K562 (cell line): ENCODE measurements around the gene NPTXR. TPM values are rescaled to one million over a fixed set of nuclear protein-coding genes. Genes with fewer than 3 reads are reported as not detected.
A peak's percentile ranks its signal among the peaks of the same experiment; 100 is the strongest.

Experiments
- BMI1 ChIP-seq: fragments of 150-350 bp; IDR thresholded peaks from 2 replicates; pipeline ENCODE4 v1.6.1; 2014; ENCODE audit warnings: low read length
- BRCA1 ChIP-seq, 2 experiments: fragments of 450-650 bp in 1 of 2; sonication (generic) in 1 of 2; formaldehyde crosslinking in 1 of 2; IDR thresholded peaks; 2 replicates each; pipeline versions ENCODE4 v1.5.0 to v1.6.1; 2017 to 2020; ENCODE audit warnings: mild to moderate bottlenecking in 1 of 2, missing genetic modification reagents in 1 of 2
- CBFA2T3 ChIP-seq: fragments of 450-650 bp; IDR thresholded peaks from 2 replicates; pipeline ENCODE4 v1.6.1; 2017
- CCNT2 ChIP-seq: IDR thresholded peaks from 2 replicates; pipeline ENCODE4 v1.6.1; 2011; ENCODE audit warnings: borderline replicate concordance, low read depth, mild to moderate bottlenecking, moderate library complexity, mixed read lengths, low read length; ENCODE audit not compliant: insufficient read length; ENCODE audit errors: extremely low read depth
- CHD2 ChIP-seq: IDR thresholded peaks from 2 replicates; pipeline ENCODE4 v1.6.1; 2011; ENCODE audit warnings: low read depth, low read length
- CXXC5 ChIP-seq: fragments of 250-450 bp; sonication (Bioruptor Pico); IDR thresholded peaks from 2 replicates; pipeline ENCODE4 v1.8.0; 2022; ENCODE audit warnings: inconsistent platforms, mild to moderate bottlenecking, moderate library complexity
- PCBP1 ChIP-seq: fragments of 200-400 bp; formaldehyde crosslinking; IDR thresholded peaks from 2 replicates; pipeline ENCODE4 v1.6.1; 2018; ENCODE audit warnings: mild to moderate bottlenecking, low read depth, low read length; ENCODE audit not compliant: poor library complexity, severe bottlenecking
- SIN3B ChIP-seq: fragments of 450-650 bp; IDR thresholded peaks from 2 replicates; pipeline ENCODE4 v1.6.1; 2017; ENCODE audit warnings: low read depth, mild to moderate bottlenecking, moderate library complexity
- TAF1 ChIP-seq: IDR thresholded peaks from 2 replicates; pipeline ENCODE4 v1.6.1; 2011; ENCODE audit warnings: mild to moderate bottlenecking, low read length, moderate library complexity; ENCODE audit not compliant: insufficient read depth, control insufficient read depth, severe bottlenecking; ENCODE audit errors: extremely low read depth
- TCF7L2 ChIP-seq: fragments of 150-350 bp; IDR thresholded peaks from 2 replicates; pipeline ENCODE4 v1.6.1; 2016; ENCODE audit warnings: low read depth, mild to moderate bottlenecking, low read length, moderate library complexity
- U2AF1 ChIP-seq: fragments of 200-400 bp; formaldehyde crosslinking; optimal IDR thresholded peaks from 2 replicates; pipeline ENCODE3; 2017; ENCODE audit warnings: mild to moderate bottlenecking, low read depth, low read length, moderate library complexity
- ZNF165 ChIP-seq: fragments of 250-450 bp; sonication (Bioruptor Pico); IDR thresholded peaks from 2 replicates; pipeline ENCODE4 v1.4.0; 2020; ENCODE audit warnings: borderline replicate concordance
- ZNF217 ChIP-seq: sonication (generic); formaldehyde crosslinking; IDR thresholded peaks from 2 replicates; pipeline ENCODE4 v1.8.0; 2022; ENCODE audit warnings: mild to moderate bottlenecking, missing genetic modification reagents
- ZNF24 ChIP-seq: fragments of 450-650 bp; IDR thresholded peaks from 2 replicates; pipeline ENCODE4 v1.6.1; 2016
- polyA plus RNA-seq, 8 experiments: library from polyadenylated mRNA; depleted of rRNA in 4 of 8; stranded (reverse) in 5 of 8; unstranded in 3 of 8; fragments of >200 nt; fragmentation: Nextera tagmentation in 2 of 8; fragmentation: Illumina TruSeq in 1 of 8; extraction: Ambion mirVana in 2 of 8; extraction: Trizol in 1 of 8; gene quantifications; 2 replicates each; pipeline versions ENCODE4 v1.2.1 to v1.2.3, GENCODE V29; 2011 to 2014; ENCODE audit warnings: inconsistent platforms in 1 of 8, missing spikeins in 1 of 8
- total RNA-seq, 7 experiments: library from RNA; depleted of rRNA in 6 of 7; stranded (reverse); fragments of >200 nt in 6 of 7; fragmentation: Illumina TruSeq in 2 of 7; extraction: Trizol in 2 of 7; gene quantifications; 2 replicates each; pipeline versions ENCODE4 v1.2.1 to v1.2.3, GENCODE V29; 2011 to 2021; ENCODE audit warnings: low replicate concordance in 1 of 7
- TF ChIP-seq, protein P1 (sequence below): fragments of 200-800 bp; sonication (Bioruptor generic); IDR thresholded peaks from 2 replicates; pipeline ENCODE4 v1.6.1; 2017; ENCODE audit warnings: missing genetic modification characterization, missing compliant biosample characterization
- TF ChIP-seq, protein P2 (sequence below): fragments of 250-450 bp; sonication (Bioruptor Pico); IDR thresholded peaks from 2 replicates; pipeline ENCODE4 v1.4.0; 2020; ENCODE audit warnings: borderline replicate concordance
- TF ChIP-seq, protein P3 (sequence below): fragments of 250-450 bp; sonication (Bioruptor Pico); IDR thresholded peaks from 2 replicates; pipeline ENCODE4 v1.5.1; 2021; ENCODE audit warnings: mild to moderate bottlenecking
- TF ChIP-seq, protein P4 (sequence below): fragments of 250-450 bp; sonication (Bioruptor Pico); IDR thresholded peaks from 2 replicates; pipeline ENCODE4 v1.4.0; 2020; ENCODE audit warnings: mild to moderate bottlenecking, moderate library complexity, borderline replicate concordance
- TF ChIP-seq, protein P5 (sequence below): fragments of 250-450 bp; sonication (Bioruptor Pico); IDR thresholded peaks from 2 replicates; pipeline ENCODE4 v1.4.0; 2020

Gene NPTXR
- total and polyA plus RNA-seq, 9 of the 15 experiments (the other 6 are each of a cell fraction or from before 2014, with no cell fraction given) = 0.01 to 3.1 (median 1.1) TPM

DNA sequence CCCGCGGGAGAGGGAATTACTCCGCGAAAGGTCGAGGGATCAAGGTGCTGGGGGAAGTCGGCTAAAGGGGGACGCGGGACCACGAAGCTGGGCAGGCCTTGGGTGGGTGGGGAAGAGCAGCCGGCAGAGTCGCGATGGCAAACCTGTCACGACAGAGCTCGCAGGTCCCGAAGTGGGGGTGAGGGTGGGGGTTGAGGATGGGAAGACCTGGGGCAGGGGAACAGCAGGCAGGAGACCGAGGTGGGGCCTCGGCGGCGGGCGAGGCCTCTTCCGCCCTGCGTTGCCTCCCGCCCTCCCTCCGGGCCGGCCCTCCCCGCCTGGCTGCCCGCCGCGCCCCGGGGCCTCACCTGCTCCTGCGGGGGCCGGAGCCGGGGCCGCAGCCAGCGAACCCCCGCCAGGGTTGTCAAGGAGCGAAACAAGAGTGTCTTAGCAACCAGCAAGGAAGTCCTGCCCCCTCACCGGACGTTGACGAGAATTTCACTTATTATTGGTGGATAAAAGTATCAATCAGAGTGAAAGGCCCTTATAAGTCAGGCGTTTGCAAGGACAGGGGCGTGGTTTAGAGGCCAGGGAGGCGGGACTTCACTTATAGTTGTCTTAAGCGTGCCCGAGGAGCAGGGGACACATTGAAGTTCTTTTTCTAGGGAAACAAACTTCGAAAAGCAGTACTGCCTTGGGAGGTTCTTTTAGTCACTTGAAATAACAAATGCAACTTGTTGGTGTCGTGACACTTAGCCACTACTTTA lies 49.9 kb downstream of the NPTXR start, which contains the start of gene DNAL4 (continued):
- no peak for TF ChIP-seq CBFA2T3
- no peak for TF ChIP-seq ZNF217
- no peak for TF ChIP-seq TCF7L2
- TF ChIP-seq, protein P1, sequence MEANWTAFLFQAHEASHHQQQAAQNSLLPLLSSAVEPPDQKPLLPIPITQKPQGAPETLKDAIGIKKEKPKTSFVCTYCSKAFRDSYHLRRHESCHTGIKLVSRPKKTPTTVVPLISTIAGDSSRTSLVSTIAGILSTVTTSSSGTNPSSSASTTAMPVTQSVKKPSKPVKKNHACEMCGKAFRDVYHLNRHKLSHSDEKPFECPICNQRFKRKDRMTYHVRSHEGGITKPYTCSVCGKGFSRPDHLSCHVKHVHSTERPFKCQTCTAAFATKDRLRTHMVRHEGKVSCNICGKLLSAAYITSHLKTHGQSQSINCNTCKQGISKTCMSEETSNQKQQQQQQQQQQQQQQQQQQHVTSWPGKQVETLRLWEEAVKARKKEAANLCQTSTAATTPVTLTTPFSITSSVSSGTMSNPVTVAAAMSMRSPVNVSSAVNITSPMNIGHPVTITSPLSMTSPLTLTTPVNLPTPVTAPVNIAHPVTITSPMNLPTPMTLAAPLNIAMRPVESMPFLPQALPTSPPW (CRISPR knock-in tag) = peak; percentile 74
- peak; percentile 47 for TF ChIP-seq PCBP1
- TF ChIP-seq SIN3B = peak; percentile 20; the same call in 1 of the 2 replicates
- TF ChIP-seq CCNT2 = peak; percentile 56
- no peak for TF ChIP-seq TAF1
- no peak for TF ChIP-seq ZNF165 (CRISPR knock-in tag)
- peak; percentile 61; the same call in 1 of the 2 replicates for TF ChIP-seq BMI1
- TF ChIP-seq, protein P2, sequence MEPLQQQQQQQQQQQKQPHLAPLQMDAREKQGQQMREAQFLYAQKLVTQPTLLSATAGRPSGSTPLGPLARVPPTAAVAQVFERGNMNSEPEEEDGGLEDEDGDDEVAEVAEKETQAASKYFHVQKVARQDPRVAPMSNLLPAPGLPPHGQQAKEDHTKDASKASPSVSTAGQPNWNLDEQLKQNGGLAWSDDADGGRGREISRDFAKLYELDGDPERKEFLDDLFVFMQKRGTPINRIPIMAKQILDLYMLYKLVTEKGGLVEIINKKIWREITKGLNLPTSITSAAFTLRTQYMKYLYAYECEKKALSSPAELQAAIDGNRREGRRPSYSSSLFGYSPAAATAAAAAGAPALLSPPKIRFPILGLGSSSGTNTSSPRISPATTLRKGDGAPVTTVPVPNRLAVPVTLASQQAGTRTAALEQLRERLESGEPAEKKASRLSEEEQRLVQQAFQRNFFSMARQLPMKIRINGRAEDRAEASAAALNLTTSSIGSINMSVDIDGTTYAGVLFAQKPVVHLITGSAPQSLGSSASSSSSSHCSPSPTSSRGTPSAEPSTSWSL (CRISPR knock-in tag) = no peak
- TF ChIP-seq U2AF1 = no peak
- TF ChIP-seq CHD2 = peak; percentile 53; the same call in 1 of the 2 replicates
- TF ChIP-seq, protein P3, sequence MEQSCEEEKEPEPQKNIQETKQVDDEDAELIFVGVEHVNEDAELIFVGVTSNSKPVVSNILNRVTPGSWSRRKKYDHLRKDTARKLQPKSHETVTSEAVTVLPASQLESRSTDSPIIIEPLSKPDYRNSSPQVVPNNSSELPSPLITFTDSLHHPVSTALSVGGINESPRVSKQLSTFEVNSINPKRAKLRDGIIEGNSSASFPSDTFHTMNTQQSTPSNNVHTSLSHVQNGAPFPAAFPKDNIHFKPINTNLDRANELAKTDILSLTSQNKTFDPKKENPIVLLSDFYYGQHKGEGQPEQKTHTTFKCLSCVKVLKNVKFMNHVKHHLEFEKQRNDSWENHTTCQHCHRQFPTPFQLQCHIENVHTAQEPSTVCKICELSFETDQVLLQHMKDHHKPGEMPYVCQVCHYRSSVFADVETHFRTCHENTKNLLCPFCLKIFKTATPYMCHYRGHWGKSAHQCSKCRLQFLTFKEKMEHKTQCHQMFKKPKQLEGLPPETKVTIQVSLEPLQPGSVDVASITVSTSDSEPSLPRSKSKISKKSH = no peak
- 0 out of 2 replicates have a peak, but pooled peaks have one; percentile 36 for TF ChIP-seq CXXC5 (CRISPR knock-in tag)
- TF ChIP-seq, protein P4, sequence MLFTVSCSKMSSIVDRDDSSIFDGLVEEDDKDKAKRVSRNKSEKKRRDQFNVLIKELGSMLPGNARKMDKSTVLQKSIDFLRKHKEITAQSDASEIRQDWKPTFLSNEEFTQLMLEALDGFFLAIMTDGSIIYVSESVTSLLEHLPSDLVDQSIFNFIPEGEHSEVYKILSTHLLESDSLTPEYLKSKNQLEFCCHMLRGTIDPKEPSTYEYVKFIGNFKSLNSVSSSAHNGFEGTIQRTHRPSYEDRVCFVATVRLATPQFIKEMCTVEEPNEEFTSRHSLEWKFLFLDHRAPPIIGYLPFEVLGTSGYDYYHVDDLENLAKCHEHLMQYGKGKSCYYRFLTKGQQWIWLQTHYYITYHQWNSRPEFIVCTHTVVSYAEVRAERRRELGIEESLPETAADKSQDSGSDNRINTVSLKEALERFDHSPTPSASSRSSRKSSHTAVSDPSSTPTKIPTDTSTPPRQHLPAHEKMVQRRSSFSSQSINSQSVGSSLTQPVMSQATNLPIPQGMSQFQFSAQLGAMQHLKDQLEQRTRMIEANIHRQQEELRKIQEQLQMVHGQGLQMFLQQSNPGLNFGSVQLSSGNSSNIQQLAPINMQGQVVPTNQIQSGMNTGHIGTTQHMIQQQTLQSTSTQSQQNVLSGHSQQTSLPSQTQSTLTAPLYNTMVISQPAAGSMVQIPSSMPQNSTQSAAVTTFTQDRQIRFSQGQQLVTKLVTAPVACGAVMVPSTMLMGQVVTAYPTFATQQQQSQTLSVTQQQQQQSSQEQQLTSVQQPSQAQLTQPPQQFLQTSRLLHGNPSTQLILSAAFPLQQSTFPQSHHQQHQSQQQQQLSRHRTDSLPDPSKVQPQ = no peak
- no peak for TF ChIP-seq ZNF24
- TF ChIP-seq, protein P5, sequence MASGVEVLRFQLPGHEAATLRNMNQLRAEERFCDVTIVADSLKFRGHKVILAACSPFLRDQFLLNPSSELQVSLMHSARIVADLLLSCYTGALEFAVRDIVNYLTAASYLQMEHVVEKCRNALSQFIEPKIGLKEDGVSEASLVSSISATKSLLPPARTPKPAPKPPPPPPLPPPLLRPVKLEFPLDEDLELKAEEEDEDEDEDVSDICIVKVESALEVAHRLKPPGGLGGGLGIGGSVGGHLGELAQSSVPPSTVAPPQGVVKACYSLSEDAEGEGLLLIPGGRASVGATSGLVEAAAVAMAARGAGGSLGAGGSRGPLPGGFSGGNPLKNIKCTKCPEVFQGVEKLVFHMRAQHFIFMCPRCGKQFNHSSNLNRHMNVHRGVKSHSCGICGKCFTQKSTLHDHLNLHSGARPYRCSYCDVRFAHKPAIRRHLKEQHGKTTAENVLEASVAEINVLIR = no peak
- no peak for TF ChIP-seq BRCA1 (IDR thresholded peaks at IDR 0.05)
- no peak for TF ChIP-seq BRCA1 (CRISPR knock-in tag; IDR thresholded peaks at IDR 0.05)
